ENCODE data around the gene ADAMTS18. TPM values are rescaled to one million over a fixed set of nuclear protein-coding genes. Genes with fewer than 3 reads are reported as not detected.
"Not testable (repeated sequence)": the region's sequence is repeated elsewhere in the genome, so short reads cannot be mapped to it uniquely, and the experiment has no call there.

ADAMTS18 gene
- total RNA-seq, 6 experiments from 2014 or later: not detected

- Histone ChIP-seq H3K4me3 (no peak overlapping the region), H3K36me3 (no peaks in the 10 kb centered on the region), H3K27ac (no peak overlapping the region), H3K4me1 (no peaks in the 10 kb centered on the region), H3K27me3 (no peaks in the 10 kb centered on the region), H3K9me3 (no peaks in the 10 kb centered on the region)
- DNase-seq (no peak), ATAC-seq (no peak)
- 39% methylated on average over 2 of the region's 2 CpGs for WGBS (ENCODE audit: insufficient coverage, low coverage, low lambda C conversion rate, missing lambda C conversion rate)
- no peak for TF ChIP-seq CTCF (IDR thresholded peaks at IDR 0.05)
- no peak for TF ChIP-seq POLR2A (IDR thresholded peaks at IDR 0.05)
- intact Hi-C loops (cut with DNase I): no loop called here
Observed at GRCh38 chr16:77277141-77277540, 157.7 kb downstream of the ADAMTS18 start.

- WGBS (ENCODE audit: insufficient coverage, low coverage, low lambda C conversion rate, missing lambda C conversion rate): 66% methylated on average over 2 of the region's 2 CpGs
- no peak for ATAC-seq
- H3K4me3 ChIP-seq: no peak overlapping the region
- TF ChIP-seq POLR2A (IDR thresholded peaks at IDR 0.05): no peak
- TF ChIP-seq CTCF (IDR thresholded peaks at IDR 0.05): no peak
- no peak for DNase-seq
- H3K36me3 ChIP-seq: no peaks in the 10 kb centered on the region
- no peak overlapping the region for H3K27ac ChIP-seq
- H3K4me1 ChIP-seq: no peaks in the 10 kb centered on the region
- no peaks in the 10 kb centered on the region for H3K27me3 ChIP-seq
- H3K9me3 ChIP-seq: no peaks in the 10 kb centered on the region
- intact Hi-C loops (cut with DNase I): no loop called here
Observed at GRCh38 chr16:77276661-77277060, 158.2 kb downstream of the ADAMTS18 start.

GRCh38 chr16:77275303-77275702 lies 159.5 kb downstream of the ADAMTS18 start:
- H3K27me3 ChIP-seq; ATAC-seq; DNase-seq; H3K4me1 ChIP-seq; H3K36me3 ChIP-seq; H3K27ac ChIP-seq; H3K9me3 ChIP-seq; H3K4me3 ChIP-seq; intact Hi-C loops (cut with DNase I): not testable (repeated sequence)
- 64% methylated on average over 2 of the region's 2 CpGs for WGBS (ENCODE audit: insufficient coverage, low coverage, low lambda C conversion rate, missing lambda C conversion rate)

- DNase-seq (no peak), ATAC-seq (no peak)
- Histone ChIP-seq H3K27me3 (no peaks in the 10 kb centered on the region), H3K9me3 (no peaks in the 10 kb centered on the region), H3K4me3 (no peak overlapping the region), H3K27ac (no peak overlapping the region), H3K4me1 (no peaks in the 10 kb centered on the region), H3K36me3 (no peaks in the 10 kb centered on the region)
- TF ChIP-seq POLR2A (IDR thresholded peaks at IDR 0.05) (no peak), CTCF (IDR thresholded peaks at IDR 0.05) (no peak)
- 27% methylated on average over 3 of the region's 3 CpGs for WGBS (ENCODE audit: insufficient coverage, low coverage, low lambda C conversion rate, missing lambda C conversion rate)
- intact Hi-C loops (cut with DNase I): no loop called here
Observed at GRCh38 chr16:77273815-77274214, 161.0 kb downstream of the ADAMTS18 start.

- Histone ChIP-seq H3K4me3 (no peak overlapping the region), H3K36me3 (no peaks in the 10 kb centered on the region), H3K4me1 (no peaks in the 10 kb centered on the region), H3K27ac (no peak overlapping the region), H3K27me3 (no peaks in the 10 kb centered on the region), H3K9me3 (no peaks in the 10 kb centered on the region)
- 48% methylated on average over 8 of the region's 8 CpGs for WGBS (ENCODE audit: insufficient coverage, low coverage, low lambda C conversion rate, missing lambda C conversion rate)
- peak in 1 of 4 donors; percentile 28 for ATAC-seq
- DNase-seq: no peak
- TF ChIP-seq CTCF (IDR thresholded peaks at IDR 0.05) (no peak), POLR2A (IDR thresholded peaks at IDR 0.05) (no peak)
- intact Hi-C loops (cut with DNase I): no loop called here
Observed at GRCh38 chr16:77271532-77272426, 163.1 kb downstream of the ADAMTS18 start.

- WGBS (ENCODE audit: insufficient coverage, low coverage, low lambda C conversion rate, missing lambda C conversion rate): 35% methylated on average over 1 of the region's 1 CpG
- H3K27me3 ChIP-seq; H3K36me3 ChIP-seq; H3K27ac ChIP-seq; H3K9me3 ChIP-seq; ATAC-seq; H3K4me1 ChIP-seq; H3K4me3 ChIP-seq; DNase-seq; intact Hi-C loops (cut with DNase I): not testable (repeated sequence)
Observed at GRCh38 chr16:77266185-77266584, 168.6 kb downstream of the ADAMTS18 start.
